CMK (cell line): ENCODE measurements around the gene HM13.
"Not testable (repeated sequence)": the region's sequence is repeated elsewhere in the genome, so short reads cannot be mapped to it uniquely, and the experiment has no call there.

ENCODE experiments used
- DNase-seq: peaks from one replicate; pipeline ENCODE4 v3.0.0-alpha.2; 2010; ENCODE audit warnings: low read depth

HM13 gene

GRCh38 chr20:31542963-31543362 is 28.7 kb downstream of the HM13 start:
- DNase-seq: no peak

GRCh38 chr20:31543966-31544598 is 29.8 kb downstream of the HM13 start:
- no peak for DNase-seq

- no peak for DNase-seq
Observed at GRCh38 chr20:31544600-31544999, 30.4 kb downstream of the HM13 start.

DNA sequence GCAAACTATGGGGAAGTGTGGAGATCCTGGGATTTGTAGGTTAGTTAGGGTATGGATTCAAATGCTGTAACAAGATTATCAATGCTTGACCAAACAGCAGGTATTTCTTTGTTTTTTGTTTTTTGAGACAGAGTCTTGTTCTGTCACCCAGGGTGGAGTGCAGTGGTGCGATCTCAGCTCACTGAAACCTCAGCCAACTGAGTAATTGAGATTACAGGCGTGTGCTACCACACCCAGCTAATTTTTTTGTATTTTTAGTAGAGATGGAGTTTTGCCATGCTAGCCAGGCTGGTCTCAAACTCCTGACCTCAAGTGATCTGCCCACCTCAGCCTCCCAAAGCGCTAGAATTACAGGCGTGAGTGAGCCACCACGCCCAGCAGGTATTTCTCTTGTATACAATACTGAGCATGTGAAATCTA is 31.4 kb downstream of the HM13 start:
- DNase-seq: not testable (repeated sequence)

DNA sequence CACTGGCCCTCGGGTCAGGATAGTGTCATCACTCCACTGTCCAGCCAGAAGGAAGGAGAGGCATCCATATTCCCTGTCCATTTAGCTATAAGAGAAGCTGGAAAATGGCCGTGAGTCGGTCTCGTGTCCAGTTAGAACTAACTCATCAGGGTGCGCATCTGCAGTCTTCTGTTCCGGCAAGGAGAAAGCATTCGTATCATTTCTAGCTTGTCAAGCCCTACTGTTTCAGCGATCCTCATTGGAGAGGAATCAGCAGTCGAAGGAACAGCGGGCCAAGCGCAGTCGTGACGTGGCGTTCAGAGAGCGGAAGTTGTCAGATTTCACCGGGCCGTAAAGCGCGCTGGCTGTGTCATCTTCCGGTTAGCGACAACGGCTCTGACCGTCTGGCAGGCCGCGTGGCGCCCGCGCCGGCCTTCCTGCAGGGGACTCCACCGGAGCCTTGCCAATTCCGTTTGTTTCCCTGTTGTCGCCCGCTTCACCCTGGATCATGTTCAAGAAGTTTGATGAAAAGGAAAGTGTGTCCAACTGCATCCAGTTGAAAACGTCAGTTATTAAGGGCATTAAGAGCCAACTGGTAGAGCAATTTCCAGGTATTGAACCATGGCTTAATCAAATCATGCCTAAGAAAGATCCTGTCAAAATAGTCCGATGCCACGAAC is 32.9 kb downstream of the HM13 start:
- peak; percentile 79 for DNase-seq

- no peak for DNase-seq
Observed at GRCh38 chr20:31547720-31548298, 33.6 kb downstream of the HM13 start.

DNA sequence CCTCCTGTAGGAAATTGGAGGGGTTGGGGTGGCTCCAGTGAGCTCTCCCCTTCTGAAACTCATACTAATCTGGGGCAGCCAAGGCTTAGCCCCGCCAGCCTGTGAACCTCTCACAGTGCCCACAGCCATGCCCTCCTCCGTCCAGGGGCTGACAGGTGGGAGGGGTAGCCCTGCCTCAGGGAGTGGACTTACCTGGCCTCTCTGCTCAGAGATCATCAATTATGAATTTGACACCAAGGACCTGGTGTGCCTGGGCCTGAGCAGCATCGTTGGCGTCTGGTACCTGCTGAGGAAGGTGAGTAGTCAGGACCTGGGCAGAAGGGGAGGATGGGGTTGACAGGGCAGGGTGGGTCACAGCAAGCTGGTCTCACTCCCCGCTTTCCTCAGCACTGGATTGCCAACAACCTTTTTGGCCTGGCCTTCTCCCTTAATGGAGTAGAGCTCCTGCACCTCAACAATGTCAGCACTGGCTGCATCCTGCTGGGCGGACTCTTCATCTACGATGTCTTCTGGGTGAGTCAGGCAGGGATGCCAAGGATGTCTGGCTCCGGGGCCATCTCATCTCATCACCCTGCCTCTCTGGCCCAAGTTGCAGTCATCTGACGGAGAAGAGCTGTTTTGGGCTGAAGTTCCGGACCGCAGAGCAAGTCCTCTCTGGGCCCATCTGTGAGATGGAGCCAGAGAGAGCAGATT is 34.7 kb downstream of the HM13 start:
- no peak for DNase-seq

GRCh38 chr20:31549513-31549880 is 35.3 kb downstream of the HM13 start:
- no peak for DNase-seq

- no peak for DNase-seq
Observed at GRCh38 chr20:31550099-31550498, 35.9 kb downstream of the HM13 start.

- no peak for DNase-seq
Observed at GRCh38 chr20:31551163-31552081, 37.2 kb downstream of the HM13 start.

GRCh38 chr20:31555203-31555775 is 41.0 kb downstream of the HM13 start:
- DNase-seq: no peak

GRCh38 chr20:31559704-31560093 is 45.5 kb downstream of the HM13 start:
- DNase-seq: no peak

DNA sequence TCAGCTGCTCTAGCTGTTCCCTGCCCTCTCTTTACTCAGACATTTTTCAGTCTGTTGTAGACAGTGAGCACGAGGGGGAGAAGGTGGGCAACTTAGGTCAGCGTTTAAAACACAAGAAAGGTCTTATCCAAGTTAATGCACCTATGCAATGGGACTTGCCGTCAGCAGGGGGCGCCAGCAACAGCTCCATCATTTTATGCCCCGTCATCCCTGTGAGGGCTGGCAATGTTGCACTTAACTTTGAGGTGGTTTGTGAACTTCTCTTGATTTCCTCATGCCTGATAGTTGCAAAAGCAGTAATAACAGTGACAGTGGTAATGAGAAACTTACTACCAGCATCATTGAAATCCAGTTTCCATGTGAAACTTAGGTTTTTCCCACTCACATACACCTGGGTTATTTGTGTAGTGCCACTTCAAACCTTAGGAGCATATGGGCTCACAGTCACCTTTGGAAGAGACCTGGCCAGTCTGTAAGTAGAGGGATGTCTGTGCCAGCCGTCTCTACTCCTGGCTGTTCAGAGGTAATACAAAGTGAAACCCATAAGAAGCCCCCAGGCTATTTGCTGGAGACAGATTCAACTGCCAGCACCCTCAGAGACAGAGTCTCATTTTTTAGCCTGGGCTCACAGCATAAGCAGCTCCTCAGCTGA is 46.0 kb downstream of the HM13 start:
- no peak for DNase-seq

GRCh38 chr20:31560746-31561598 is 46.7 kb downstream of the HM13 start:
- DNase-seq: no peak

- no peak for DNase-seq
Observed at GRCh38 chr20:31562241-31562640, 48.0 kb downstream of the HM13 start.

DNA sequence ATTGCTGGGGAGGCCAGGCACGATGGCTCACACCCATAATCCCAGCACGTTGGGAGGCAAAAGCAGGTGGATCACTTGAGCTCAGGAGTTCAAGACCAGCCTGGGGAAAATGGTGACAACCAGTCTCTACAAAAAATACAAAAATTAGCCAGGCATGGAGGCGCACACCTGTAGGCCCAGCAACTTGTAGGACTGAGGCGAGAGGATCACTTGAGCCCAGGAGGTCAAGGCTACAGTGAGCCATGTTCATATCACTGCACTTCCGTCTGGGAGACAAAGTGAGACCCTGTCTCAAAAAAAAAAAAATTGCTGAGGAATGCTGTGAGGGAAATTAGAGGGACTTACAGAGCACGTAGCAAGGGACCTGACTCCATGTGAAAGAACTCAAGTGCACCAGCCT is 50.0 kb downstream of the HM13 start:
- no peak for DNase-seq

- DNase-seq: no peak
Observed at GRCh38 chr20:31565699-31566318, 51.6 kb downstream of the HM13 start.

GRCh38 chr20:31566319-31566657 is 52.0 kb downstream of the HM13 start:
- DNase-seq: no peak

DNA sequence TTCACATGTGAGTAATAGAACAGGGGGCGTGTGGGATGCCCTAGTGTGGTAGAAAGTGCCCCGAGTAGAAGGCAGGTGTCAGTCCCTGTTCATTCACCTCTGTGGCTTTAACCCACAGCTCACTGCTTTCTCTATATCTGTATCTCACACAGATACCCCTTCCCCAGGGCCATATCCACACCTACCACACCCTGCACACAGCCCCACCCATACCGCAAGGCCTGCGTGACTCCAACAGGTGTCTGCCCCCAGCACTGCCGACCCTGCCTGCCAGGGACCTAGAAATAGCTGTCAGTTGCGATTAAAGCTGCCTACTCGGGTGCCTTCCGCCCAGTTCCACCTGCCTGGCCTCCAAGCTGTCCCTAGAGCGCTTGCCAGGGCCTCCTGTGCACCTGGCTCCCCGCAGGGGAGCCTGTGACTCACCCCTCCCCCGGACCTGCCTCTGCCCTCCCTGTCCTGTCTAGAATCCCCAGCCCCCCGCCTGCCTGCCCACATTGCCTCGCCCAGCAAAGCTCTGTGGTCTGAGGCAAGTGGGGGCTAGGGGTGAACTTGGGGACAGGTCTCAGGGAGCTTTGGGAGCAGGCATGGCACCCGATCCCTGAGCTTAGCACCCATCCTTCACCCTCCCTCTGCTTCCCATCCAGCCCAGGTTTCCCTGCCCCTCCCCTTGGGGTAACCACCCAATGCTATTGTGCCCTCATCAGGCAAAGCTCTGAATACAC is 52.6 kb downstream of the HM13 start:
- DNase-seq: no peak
